GM21381 (cell line): ENCODE results near the gene AP5B1.
"Not testable (repeated sequence)": the region's sequence is repeated elsewhere in the genome, so short reads cannot be mapped to it uniquely, and the experiment has no call there.

Experiments
- ATAC-seq: cut with Tn5 transposase; IDR thresholded peaks from one replicate; pipeline ENCODE4 v1.9.1; 2021; ENCODE audit warnings: mild to moderate bottlenecking, moderate library complexity; ENCODE audit not compliant: unreplicated experiment

Gene AP5B1

GRCh38 chr11:65767806-65768205 is 13.0 kb downstream of the AP5B1 start:
- ATAC-seq, result not testable (repeated sequence)

GRCh38 chr11:65767406-65767805 is 13.4 kb downstream of the AP5B1 start:
- no peak for ATAC-seq

- no peak for ATAC-seq
Observed at GRCh38 chr11:65766535-65766934, 14.2 kb downstream of the AP5B1 start.

- no peak for ATAC-seq
Observed at GRCh38 chr11:65764434-65764833, 16.3 kb downstream of the AP5B1 start.

GRCh38 chr11:65762816-65763215 is 18.0 kb downstream of the AP5B1 start:
- ATAC-seq, result not testable (repeated sequence)

GRCh38 chr11:65762169-65762568 is 18.6 kb downstream of the AP5B1 start:
- not testable (repeated sequence) for ATAC-seq

GRCh38 chr11:65745049-65745448 is 35.7 kb downstream of the AP5B1 start:
- no peak for ATAC-seq

GRCh38 chr11:65744699-65745042 is 36.1 kb downstream of the AP5B1 start:
- no peak for ATAC-seq

GRCh38 chr11:65744026-65744698 is 36.6 kb downstream of the AP5B1 start:
- no peak for ATAC-seq

GRCh38 chr11:65743681-65744025 is 37.1 kb downstream of the AP5B1 start:
- ATAC-seq, result no peak

- ATAC-seq, result no peak
Observed at GRCh38 chr11:65742353-65742752, 38.4 kb downstream of the AP5B1 start.

GRCh38 chr11:65741185-65741584 is 39.6 kb downstream of the AP5B1 start:
- ATAC-seq, result no peak

GRCh38 chr11:65739022-65739421 is 41.8 kb downstream of the AP5B1 start:
- ATAC-seq, result no peak

- no peak for ATAC-seq
Observed at GRCh38 chr11:65736810-65737209, 44.0 kb downstream of the AP5B1 start.

- not testable (repeated sequence) for ATAC-seq
Observed at GRCh38 chr11:65735111-65735510, 45.7 kb downstream of the AP5B1 start.

GRCh38 chr11:65730461-65730860 is 50.3 kb downstream of the AP5B1 start:
- no peak for ATAC-seq

- ATAC-seq, result no peak
Observed at GRCh38 chr11:65727865-65728264, 52.9 kb downstream of the AP5B1 start.

- ATAC-seq, result no peak
Observed at GRCh38 chr11:65726660-65727059, 54.1 kb downstream of the AP5B1 start.
